NCI-H1105 (cell line): Measurements from ENCODE around the gene CAPN3.

ENCODE experiments used
- DNase-seq: peaks from one replicate; lab custom pipeline; 2025; lab: John Stamatoyannopoulos, UW

CAPN3 gene

DNA sequence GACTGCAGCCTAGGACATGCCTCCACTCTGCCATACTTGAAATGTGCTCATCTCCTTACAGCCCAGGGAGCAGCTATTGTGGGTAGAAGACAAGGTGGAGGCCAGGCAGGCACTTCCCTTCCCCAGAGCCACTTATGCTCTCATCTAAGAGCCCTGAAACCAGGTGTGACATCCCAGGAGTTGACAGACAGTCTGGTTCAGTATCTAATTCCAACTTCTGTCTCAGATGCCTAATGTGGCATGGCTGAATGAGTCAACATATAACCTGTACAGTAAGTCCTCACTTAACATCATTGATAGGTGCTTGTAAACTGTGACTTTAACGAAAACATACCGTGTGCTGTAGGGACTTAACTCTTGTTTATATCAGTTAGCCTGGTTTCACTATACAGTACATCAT lies 1.2 kb upstream of the CAPN3 start:
- no peak for DNase-seq

GRCh38 chr15:42359985-42360384 lies 684 bp downstream of the CAPN3 start:
- DNase-seq = no peak

DNA sequence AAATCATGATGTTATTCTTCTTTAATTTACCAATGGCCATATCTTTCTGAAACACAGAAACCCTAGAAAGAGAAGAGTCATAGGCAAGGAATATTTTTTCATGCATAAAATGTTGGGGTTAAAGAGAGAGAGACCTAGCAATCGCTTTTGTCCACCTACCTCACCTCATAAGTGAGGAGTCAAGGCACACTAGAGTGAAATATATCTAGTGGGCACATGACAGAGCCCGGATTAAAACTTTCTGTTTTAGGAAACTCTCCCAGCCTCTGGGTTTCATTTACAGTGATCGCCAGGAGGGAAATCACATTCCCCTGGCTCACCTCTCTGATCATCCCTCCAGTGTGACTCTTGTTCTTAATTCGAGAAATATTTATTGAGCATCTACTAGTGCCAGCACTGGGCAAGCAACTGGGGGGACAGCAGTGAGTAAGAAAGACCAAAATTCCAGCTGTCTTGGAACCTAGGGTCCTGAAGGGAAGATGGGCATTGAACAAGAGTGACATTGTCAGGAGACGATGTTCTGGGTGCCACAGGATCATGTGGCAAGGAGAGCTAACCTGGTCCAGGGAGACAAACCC lies 1.3 kb downstream of the CAPN3 start:
- DNase-seq = no peak

DNA sequence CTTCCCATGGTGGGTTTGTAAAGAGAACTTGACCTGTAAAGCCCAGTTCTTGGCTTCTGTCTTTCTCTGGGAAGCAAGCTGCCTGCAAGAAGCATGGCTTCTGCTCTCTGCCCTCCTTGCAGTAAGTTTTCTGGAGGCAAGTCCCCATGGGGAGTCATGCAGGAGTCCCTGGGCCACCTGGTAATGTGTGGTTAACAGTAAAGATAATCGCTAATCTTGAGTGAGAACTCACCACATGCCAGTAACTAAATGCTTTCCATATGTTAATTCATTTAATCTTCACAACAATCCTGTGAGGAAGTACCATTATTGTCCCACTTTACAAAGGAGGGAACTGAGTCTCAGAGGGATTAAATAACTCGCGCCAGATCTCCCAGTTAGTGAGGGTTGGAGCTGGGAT lies 4.2 kb downstream of the CAPN3 start:
- DNase-seq = no peak

GRCh38 chr15:42363942-42364341 lies 4.6 kb downstream of the CAPN3 start:
- no peak for DNase-seq

- peak; percentile 69 for DNase-seq
Measured at GRCh38 chr15:42364529-42364928, 5.2 kb downstream of the CAPN3 start.

- no peak for DNase-seq
Measured at GRCh38 chr15:42365921-42366550, 6.7 kb downstream of the CAPN3 start.

DNA sequence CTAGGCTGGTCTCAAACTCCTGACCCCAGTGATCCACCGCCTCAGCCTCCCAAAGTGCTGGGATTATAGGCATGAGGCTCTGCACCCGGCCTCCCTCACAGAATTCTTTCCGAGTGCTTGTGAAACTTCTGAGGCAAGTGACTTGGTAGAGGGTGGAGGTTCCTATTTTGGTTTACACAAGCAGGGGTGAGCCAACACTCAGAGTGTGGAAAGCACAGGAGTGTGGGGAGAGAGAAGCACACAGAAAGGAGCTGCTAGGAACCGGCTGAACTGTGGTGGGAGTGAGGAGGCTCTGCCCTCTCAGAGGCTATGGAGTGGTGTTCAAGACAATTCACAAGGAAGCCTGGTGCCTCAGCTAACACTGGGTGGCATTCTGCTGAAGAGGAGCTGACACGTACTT lies 7.7 kb downstream of the CAPN3 start:
- no peak for DNase-seq

DNA sequence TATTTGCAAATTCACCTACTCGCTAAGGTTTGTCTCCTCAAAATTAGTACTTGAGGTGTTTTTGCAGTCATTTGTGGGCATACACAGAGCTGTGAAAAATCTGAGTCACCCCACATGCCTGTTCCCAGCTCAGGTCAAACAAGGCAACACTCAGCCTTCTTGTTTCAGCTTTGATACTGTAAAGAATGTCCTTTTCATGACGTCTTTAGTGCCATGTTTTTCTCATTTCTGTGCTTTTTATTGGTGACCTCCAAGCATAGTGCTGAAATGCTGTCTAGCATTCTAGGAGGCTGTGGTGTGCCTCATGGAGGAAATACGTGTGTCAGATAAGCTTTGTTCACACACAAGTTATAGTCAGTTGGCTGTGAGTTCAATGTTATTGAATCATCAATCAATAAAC lies 8.8 kb downstream of the CAPN3 start:
- no peak for DNase-seq

GRCh38 chr15:42371096-42371495 lies 11.8 kb downstream of the CAPN3 start:
- no peak for DNase-seq

DNA sequence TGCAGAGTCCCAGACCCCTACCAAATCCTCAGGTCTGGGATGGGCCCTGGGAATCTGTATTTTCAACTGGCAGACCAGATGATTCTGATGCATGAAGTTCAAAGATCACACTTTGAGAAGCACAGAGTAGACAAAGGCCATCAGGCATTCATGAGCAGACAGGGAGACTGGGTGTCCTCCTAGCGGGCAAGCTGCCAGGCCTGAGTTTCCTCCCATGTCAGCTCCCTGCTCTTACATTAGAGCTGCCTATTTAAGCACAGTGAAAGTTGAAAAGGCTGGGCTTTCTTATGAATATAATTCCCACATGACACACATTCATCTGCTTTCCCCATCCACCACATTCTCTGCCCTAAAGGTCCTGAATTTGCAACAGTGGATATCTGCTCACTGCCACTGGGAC lies 14.0 kb downstream of the CAPN3 start:
- DNase-seq = no peak

DNA sequence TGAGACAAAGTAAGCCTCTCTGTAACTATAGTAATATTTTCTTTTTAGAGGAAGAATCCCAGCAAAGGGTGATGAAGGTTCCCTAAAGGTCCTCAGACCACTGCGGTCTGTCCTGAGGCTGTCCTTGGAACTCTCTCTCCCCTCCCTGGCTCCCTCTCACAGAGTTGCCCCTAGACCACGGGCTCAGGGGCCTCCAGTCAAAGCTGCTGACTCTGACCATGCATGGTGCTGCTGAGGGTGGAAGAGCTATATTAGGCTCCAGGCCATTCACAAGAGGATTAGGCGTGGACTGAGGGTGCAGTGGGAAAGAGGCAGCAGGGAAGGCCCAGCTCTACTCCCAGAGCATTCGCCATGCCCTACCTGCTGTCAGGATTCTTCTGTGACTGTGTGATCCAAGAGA lies 14.6 kb downstream of the CAPN3 start:
- DNase-seq = no peak

DNA sequence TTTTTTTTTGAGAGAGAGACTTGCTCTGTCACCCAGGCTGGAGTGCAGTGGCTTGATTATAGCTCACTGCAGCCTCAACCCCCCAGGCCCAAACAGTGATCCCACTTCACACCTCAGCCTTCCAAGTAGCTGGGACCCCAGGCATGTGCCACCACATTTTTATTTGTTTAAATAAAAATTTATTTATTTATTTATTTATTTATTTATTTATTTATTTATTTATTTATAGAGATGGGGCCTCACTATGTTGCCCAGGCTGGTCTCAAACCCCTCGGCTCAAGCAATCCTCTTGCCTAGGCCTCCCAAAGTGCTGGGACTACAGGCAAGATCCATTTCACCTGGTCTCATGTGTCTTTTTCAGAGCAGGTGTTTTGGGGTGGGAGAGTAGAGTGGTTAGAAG lies 15.5 kb downstream of the CAPN3 start:
- DNase-seq = no peak

DNA sequence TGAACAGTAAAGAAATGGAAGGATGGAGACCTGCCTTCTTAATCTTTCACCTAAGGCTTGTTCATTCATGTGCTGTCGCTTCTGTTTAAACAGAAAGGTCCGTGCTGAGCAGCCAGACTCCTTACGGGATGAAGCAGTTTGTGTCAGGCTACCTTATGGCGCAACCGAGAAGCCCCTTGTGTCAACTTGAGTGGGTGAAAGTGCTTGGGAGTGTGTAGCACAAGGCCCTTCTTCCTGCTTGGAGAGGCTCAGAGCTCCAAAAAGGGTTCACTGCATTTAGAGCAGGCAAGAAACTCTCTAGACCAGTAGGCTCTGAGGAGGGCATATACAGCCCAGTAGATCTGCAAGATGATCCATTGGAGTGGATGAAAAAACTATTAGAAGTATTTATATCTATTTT lies 16.0 kb downstream of the CAPN3 start:
- DNase-seq = no peak

- DNase-seq = no peak
Measured at GRCh38 chr15:42375941-42376340, 16.6 kb downstream of the CAPN3 start.

DNA sequence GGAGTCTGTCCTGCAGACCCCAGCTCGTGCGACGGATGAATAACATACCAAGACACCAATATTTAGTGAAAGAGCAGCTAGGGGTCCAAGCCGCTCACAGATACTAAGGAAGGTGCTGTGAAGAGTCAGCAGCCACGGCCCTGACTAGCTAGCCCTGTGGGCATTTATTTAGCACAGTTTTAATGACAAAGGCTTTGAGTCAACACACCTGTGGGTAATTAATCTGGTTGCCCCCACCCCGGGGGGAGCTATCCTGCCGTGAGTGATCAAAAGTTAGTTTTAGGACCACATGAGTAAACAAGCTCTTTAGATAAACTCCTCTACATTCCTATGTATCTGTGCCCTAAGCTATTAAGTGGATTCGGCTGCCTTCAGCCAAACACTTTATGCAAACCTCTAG lies 18.7 kb downstream of the CAPN3 start:
- no peak for DNase-seq

GRCh38 chr15:42384597-42384996 lies 25.3 kb downstream of the CAPN3 start:
- no peak for DNase-seq

DNA sequence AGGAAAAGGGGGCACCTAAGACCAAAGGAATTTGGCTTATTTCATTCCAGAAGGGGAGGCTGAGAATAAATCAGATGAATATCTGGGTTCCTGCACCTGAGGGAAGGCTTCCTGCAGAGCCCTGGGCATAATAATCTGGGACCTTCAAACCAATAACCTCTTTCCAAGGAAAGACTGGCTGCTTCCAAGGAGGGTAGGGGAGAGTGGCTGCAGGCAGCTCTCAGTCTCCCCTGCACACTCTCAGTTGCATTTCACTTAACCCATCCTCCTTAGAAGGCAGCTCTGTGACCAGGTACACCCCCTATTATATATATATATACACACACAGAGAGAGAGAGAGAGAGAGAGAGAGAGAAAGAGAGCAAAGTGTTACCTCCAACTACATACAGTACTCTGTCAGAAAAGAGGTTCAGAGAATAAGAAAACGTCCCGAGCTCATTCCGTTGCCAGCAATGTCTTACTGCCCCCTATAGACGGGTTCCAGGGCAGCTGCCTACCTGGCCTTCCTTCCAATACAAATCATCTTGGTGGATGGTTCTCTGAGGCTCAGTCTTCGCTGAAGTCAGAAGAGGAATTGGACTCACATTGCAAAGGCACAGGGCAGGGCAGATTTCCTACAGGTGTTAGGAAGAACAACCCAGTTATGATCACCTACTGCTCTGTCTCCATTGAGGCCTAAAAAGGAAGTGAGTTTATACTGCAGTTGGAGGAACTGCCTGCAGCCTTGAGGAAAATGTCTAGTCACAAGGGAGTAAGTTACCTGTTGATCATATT lies 26.1 kb downstream of the CAPN3 start:
- DNase-seq = peak; percentile 3

- no peak for DNase-seq
Measured at GRCh38 chr15:42385980-42386700, 26.8 kb downstream of the CAPN3 start.

GRCh38 chr15:42387603-42388002 lies 28.3 kb downstream of the CAPN3 start:
- DNase-seq = no peak

- no peak for DNase-seq
Measured at GRCh38 chr15:42392309-42393024, 33.2 kb downstream of the CAPN3 start.

- DNase-seq = no peak
Measured at GRCh38 chr15:42394106-42394505, 34.8 kb downstream of the CAPN3 start.
